SH-SY5Y (cell line): ENCODE results near the gene CACNA1A.

Source experiments
- GATA2 ChIP-seq: IDR thresholded peaks from 2 replicates; pipeline ENCODE4 v1.6.1; 2011; ENCODE audit warnings: mild to moderate bottlenecking, low read depth, low read length
- GATA3 ChIP-seq: IDR thresholded peaks from 2 replicates; pipeline ENCODE4 v1.6.1; 2011; ENCODE audit warnings: low read depth, mild to moderate bottlenecking, low read length, moderate library complexity

DNA sequence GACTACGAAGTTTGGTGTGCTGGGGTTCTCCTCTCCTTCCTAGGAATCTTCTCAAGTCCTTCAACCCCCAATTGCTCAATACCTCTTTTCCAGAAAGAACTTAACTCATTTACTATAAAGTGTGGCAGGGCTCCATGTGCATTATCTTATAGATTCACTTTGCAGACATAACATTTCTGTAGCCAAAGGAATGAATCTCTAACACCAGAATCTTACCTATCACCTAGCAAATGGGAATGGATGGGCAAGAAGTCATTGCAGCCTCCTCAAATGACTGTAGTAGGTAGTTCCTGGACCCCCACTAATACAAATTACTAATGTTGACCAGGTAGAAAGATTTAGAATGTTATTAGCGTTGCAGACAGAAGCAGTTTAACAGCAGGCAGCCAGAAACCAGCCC lies 5.7 kb upstream of the CACNA1A start:
- no peak for TF ChIP-seq GATA2
- no peak for TF ChIP-seq GATA3
